AG08396 (cell line): ENCODE results near the gene OSBPL3.
A peak's percentile ranks its signal among the peaks of the same experiment; 100 is the strongest.

Experiments used
- DNase-seq: peaks from one replicate; pipeline ENCODE4 v3.0.0; 2012; ENCODE audit warnings: low spot score, mixed read lengths

OSBPL3 gene

DNA sequence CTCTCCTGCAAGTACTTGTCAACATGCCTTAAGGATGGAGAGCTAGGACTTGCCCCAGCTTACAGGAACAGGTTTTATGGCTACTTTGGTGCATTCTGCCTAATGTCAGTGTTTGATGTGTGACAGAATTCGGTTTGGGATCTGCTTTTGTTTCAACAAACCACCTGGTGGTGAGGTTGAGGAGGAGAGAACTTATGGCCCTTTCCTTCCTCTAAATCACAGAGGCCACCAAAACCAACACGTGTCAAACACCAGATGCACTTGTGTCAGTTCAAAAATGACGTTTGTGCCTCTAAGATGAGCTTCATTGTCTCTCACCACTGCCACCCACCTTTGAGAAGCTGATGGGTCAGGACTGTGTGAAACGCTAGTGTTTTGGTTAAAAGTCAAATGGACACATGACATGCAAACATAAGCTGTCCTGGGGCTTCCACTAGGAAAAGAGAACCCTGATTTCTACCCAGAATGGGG lies 83.9 kb downstream of the OSBPL3 start:
- no peak for DNase-seq

DNA sequence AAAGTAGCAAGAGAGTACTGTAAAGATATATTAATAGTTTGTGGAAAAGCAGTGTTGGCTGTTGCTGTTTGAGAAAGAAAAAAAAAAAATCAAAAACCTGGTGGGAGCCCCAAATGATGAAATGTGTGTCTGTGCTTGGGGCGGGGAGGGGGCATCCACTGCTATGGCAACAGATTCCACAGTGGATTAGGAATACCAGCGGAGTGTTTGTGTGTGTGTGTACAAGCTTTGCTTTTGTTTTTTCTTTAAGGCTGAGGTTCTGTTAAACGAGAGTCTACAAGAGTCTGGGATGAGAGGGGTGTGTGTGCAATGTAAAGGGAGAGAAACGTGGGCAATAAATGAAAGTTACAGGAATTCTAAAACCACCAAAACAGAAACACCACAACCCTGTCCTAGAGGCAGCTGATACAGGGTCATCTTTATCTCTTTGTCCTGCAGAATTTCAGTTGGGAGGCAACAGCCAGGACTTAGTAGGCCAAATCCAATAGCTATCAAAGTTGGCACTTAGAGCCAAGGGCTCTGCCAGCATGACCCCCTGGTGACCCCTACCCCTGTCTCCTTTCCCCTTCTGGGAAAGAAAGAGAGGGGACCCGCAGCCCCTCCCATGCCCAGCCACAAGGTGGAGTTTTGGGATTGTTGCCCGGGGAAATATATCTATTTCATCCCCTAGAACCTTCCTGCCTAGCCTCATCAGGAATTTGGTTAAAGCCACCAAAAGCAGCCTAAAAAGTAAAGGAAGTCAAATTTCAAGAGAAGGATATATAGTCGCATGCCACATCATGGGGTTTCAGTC lies 85.4 kb downstream of the OSBPL3 start:
- DNase-seq, result no peak

DNA sequence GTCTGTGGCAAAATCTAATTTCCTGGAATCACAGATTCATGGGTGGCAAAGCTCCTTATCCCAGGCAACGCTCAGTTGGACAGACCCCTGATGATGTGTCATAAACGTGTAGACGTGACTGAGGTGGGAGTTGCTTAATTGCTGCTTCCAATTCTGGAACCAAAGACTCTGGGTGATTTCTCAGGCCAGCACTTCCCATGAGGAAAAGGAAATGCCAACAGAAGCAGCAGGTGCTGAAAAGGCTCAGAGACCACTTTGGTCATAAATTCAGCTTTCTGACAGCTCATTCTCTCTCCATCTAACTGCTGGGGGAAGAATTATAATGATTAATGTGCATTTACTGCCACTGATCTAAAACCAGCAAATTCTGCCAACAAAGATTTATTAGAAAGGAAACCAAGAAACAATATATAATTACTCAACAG lies 88.7 kb downstream of the OSBPL3 start:
- DNase-seq, result no peak

- no peak for DNase-seq
Measured at GRCh38 chr7:24889611-24890010, 90.4 kb downstream of the OSBPL3 start.

DNA sequence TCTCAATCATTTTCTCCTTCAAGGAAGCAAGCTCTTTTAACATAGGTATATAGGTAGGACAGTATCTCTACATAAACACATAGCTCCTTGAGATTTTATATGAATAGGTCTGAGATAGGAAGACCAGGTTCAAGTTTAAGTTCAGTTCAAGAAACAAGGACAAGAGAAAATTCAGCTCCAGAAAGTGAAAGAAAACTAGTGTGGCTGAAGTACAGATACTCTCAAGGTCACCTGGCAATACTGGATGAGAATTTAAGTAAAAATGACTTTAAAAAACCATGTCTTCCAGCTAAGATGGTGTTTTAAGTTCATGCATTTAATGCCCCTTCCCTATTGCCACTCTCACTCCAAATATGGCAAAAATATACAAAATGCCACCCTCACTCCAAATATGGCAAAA lies 91.3 kb downstream of the OSBPL3 start:
- DNase-seq, result no peak

- DNase-seq, result no peak
Measured at GRCh38 chr7:24885716-24886115, 94.3 kb downstream of the OSBPL3 start.

- no peak for DNase-seq
Measured at GRCh38 chr7:24885305-24885704, 94.7 kb downstream of the OSBPL3 start.

- no peak for DNase-seq
Measured at GRCh38 chr7:24884401-24884800, 95.6 kb downstream of the OSBPL3 start.

- DNase-seq, result no peak
Measured at GRCh38 chr7:24883622-24884013, 96.4 kb downstream of the OSBPL3 start.

- peak; percentile 28 for DNase-seq
Measured at GRCh38 chr7:24882989-24883621, 96.9 kb downstream of the OSBPL3 start.

DNA sequence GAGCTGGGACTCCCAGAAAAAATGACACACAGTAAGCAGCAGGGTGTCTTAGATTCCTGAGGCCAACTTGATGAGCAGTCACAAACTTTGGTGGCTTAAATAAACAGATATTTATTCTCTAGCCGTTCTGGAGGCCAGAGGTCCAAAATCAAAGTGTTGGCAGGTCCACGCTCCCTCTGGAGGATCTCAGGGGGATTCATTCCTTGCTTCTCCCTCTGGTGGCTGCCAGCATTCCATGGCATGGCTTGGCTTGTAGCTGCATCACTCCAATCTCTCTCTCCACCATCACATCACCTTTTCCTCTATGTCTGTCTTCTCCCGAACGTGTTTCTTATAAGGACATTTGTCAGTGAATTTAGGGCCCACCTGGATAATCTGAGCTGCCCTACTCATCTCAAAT lies 98.4 kb downstream of the OSBPL3 start:
- DNase-seq, result no peak

GRCh38 chr7:24880886-24881285 lies 99.1 kb downstream of the OSBPL3 start:
- no peak for DNase-seq

DNA sequence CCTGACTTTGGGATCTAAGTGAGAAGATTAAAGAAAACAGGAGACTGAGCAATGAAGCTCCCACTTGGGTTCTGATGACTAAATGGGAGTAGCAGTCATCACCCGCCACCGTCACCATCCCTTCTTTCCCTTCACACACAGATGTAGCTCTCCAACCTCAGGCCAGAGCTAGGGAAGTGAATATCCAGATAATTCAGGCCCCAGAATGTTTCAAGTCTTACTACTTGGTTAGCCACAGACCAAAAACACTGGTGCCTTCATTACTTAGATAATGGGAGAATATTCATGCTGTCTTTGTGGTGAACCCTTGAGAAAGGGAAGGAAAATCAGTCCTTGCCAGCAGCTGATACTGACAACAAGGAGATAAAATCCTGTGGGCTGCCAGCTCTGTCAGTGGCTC lies 100.7 kb downstream of the OSBPL3 start:
- no peak for DNase-seq

DNA sequence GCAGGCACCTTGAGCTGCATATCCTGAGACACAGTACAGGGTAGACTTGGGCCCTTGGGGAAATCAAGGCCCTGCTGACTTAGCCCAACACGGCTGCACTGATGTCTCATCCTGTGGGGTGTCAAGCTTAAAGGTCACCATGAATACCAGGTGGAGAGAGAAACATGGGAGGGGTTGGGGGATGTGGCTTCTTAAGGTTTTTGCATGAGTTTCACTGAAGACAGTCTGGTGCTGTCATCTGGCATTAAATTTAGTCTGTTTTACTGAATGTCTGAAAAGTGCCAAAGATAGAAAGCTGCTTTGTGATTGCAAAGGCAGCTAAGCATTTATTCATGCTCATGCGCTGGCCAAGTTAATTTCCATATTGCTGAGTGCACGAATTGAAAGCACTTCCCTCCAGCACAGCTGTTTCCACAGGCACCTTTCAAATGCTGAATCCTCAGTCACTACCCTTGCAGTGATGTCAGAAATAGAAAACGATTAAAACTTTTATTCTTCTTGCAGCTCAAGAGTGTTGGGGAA lies 102.1 kb downstream of the OSBPL3 start:
- no peak for DNase-seq

DNA sequence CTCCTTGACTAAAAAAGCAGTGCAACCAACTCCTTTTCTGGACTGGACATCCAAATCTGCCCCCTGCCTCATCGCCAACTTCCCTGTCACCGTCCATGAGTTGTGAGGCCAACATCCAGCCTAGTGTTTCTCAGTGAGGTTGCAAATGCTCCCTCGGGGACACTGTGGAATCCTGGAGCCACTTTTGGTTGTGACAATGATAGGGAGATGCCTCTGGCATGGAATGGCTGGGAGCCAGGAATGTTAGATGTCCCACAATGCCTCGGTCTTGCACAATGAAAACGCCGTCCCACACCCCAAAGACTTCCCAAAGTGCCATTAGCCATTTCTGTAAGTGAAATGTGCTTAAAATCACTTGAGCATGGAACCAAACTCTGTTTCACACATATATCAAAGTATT lies 105.2 kb downstream of the OSBPL3 start:
- no peak for DNase-seq

- no peak for DNase-seq
Measured at GRCh38 chr7:24873944-24874343, 106.0 kb downstream of the OSBPL3 start.

DNA sequence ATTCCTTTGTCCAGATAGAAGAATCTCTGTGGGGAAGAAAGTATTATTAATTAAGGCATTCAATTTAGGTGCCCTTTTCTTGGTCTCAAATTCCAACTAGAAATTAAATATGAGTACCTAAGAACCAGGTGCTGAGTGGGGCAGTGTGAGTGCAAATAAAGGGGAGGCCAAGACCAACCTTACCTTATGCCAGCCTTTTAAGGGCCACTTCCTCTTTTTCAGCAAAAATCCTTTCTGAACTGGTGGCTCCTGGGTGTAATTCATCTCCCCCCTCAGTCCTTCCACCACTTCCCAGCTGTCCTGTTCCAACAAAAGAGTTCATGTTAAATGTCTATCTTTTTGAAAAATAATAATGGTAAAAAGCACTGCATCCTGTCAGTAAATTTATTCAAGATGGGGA lies 108.2 kb downstream of the OSBPL3 start:
- DNase-seq, result no peak

DNA sequence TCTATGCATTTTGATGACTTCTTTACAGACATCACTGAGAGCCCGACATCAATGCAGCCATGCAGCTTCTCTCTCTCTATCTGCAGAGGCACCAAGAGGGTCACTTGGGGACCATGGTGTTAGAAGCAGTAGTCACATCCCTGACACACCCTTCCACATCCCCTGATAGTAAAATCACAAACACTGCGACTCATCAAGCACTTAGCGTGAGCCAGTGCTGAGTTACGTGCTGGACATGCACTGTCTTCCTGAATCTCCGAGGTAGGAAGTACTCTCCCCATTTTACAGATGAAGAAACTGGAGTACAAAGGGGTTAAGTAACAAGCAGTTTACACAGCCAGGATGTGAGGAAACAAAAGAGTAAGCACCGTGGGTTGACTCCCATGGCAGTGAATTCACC lies 109.2 kb downstream of the OSBPL3 start:
- DNase-seq, result no peak

DNA sequence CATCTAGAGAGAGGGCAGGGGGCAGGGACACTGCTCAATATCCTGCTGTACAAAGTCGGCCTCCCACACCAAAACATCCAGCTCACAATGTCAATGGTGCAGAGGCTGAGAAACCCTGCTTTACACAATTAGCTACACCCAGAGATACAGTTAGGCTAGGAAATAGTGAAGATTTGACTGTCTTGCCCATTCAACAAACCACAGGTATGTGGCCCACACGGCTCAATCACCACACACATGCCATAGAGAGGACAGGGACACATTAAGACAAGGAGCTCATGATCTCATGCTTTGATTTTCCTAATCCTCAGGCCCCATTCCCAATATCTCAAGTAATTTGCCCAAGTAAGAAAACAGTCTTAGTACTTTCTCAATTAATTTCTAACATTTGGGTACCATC lies 110.4 kb downstream of the OSBPL3 start:
- DNase-seq, result peak; percentile 40

- no peak for DNase-seq
Measured at GRCh38 chr7:24868741-24869140, 111.2 kb downstream of the OSBPL3 start.

GRCh38 chr7:24866004-24866615 lies 113.9 kb downstream of the OSBPL3 start:
- DNase-seq, result no peak

DNA sequence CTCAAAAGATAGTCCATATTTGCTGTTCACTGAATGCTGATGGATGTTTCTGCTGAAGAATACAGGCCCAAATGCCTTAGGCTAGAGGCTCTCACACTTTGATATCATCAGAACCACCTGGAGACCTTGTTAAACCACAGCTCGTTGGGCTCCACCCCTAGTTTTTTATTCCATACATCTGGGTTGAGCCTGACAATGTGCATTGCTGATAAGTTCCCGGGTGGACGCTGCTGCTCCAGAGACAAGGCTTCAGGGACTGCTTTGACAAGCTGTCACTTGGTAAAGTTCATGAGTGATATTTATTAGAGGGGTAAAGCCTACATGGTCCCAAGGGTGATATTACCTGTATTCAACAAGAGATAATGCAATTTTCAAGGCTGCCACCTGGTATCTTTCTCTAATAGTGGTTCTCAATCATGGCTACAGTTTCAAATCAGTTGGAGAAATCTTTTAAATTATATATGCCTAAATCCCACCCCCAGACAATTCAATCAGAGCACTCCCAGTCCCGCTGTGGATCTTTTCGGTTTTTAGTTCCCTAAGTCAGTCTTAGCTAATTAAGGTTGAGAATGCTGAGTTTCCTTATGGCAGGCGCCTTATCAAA lies 115.7 kb downstream of the OSBPL3 start:
- DNase-seq, result no peak

- DNase-seq, result no peak
Measured at GRCh38 chr7:24863626-24864025, 116.4 kb downstream of the OSBPL3 start.
